Activated T-helper 1 cell treated with anti-CD3 and anti-CD28 coated beads, Interleukin-12 subunit alpha, Interleukin-12 subunit beta, Interleukin-2, Interleukin-4 antibody, amounts not matched to agents 30 ng/mL and 10 ng/mL and 1 ng/mL, durations not matched to agents 14 hours and 24 hours and 36 hours (primary cell): ENCODE results near the gene MAS1L. TPM values are rescaled to one million over a fixed set of nuclear protein-coding genes. Genes with fewer than 3 reads are reported as not detected.

Experiments used
- DNase-seq: peaks from one replicate; pipeline ENCODE4 v3.0.0; 2021; ENCODE audit warnings: low spot score
- H3K27ac Mint-ChIP-seq: one replicate; pipeline ENCODE4 v1.8.0; 2021; ENCODE audit warnings: mild to moderate bottlenecking, mixed read lengths
- H3K27me3 Mint-ChIP-seq: one replicate; pipeline ENCODE4 v1.8.0; 2022; ENCODE audit warnings: mild to moderate bottlenecking, moderate library complexity, mixed read lengths; ENCODE audit not compliant: insufficient read depth
- H3K36me3 Mint-ChIP-seq: one replicate; pipeline ENCODE4 v1.8.0; 2021; ENCODE audit warnings: low read depth, mixed read lengths
- H3K4me1 Mint-ChIP-seq: one replicate; pipeline ENCODE4 v1.8.0; 2021; ENCODE audit warnings: low read depth, mixed read lengths
- H3K4me3 Mint-ChIP-seq: one replicate; pipeline ENCODE4 v1.8.0; 2021; ENCODE audit warnings: mild to moderate bottlenecking, moderate library complexity, mixed read lengths
- H3K9me3 Mint-ChIP-seq: one replicate; pipeline ENCODE4 v1.8.0; 2021; ENCODE audit warnings: mixed read lengths
- intact Hi-C: fragments of 100-400 bp; cut with micrococcal nuclease; formaldehyde crosslinking; loops from one replicate; pipeline ENCODE4 v1.15.1; 2024
- total RNA-seq: library from RNA; stranded (reverse); gene quantifications from 2 replicates; pipeline ENCODE4 v1.2.3, GENCODE V29; 2022

The MAS1L gene
- total RNA-seq, 1 donor from 2014 or later: not detected

DNA sequence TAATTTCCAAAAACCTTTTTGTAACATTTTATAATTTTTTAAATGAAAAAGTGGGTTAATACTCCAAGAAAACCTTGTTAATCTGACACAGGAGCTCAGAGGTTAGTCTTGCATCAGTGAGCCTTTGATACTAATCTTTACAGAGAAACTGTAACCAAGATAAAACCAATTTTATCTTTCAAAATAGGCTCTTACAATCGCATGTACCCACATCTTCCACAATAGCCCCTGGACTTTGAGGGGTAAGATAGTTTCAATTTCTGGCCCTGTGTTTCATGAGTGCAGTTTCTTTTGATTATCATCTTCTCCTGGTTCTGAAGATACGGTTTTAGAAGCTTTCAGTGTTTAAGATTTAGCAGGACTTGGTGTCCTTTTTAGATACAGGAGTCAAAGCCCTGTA, 34.5 kb upstream of the MAS1L start:
- no peak for DNase-seq
- H3K4me1 Mint-ChIP-seq: no peaks in the 10 kb centered on the region
- H3K36me3 Mint-ChIP-seq: no peaks in the 10 kb centered on the region
- no peaks in the 10 kb centered on the region for H3K9me3 Mint-ChIP-seq
- peaks cover 18% of the 10 kb centered on the region for H3K27me3 Mint-ChIP-seq
- no peak overlapping the region for H3K27ac Mint-ChIP-seq
- H3K4me3 Mint-ChIP-seq: no peak overlapping the region
- intact Hi-C loops: no loop called here

DNA sequence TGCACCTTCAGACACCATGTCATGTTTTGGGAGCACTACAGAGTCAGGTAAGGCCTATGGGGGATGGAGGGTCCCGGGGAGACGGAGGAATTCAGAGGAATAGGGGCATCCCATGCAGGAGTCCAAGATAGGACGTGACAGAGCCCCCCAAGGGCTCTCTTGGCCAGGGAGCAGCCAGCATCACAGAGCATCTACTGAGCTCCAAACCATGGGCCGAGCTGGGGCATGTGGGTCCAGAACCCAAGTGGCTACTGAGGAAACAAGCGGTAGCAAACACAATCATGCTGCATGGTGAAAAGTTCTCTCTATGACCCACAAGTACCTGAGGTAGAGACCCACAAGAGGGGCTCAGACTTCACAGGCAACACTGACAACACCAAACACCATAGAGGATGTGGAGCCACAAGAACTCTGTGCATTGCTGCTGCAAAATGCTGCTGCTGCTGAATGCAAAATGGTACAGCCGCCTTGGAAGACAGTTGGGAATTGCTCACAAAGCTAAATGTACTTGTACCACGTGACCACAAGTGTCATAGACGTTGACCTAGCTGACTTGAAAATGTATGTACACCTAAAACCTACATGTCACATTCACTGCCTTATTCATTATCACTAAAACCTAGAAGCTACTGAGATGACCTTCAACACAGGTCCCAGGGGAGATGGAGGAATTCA, 33.4 kb upstream of the MAS1L start:
- no peaks in the 10 kb centered on the region for H3K36me3 Mint-ChIP-seq
- H3K27ac Mint-ChIP-seq: no peak overlapping the region
- intact Hi-C loops: no loop called here
- peaks cover 13% of the 10 kb centered on the region for H3K27me3 Mint-ChIP-seq
- DNase-seq: no peak
- H3K4me1 Mint-ChIP-seq: peaks cover 5% of the 10 kb centered on the region
- no peaks in the 10 kb centered on the region for H3K9me3 Mint-ChIP-seq
- no peak overlapping the region for H3K4me3 Mint-ChIP-seq

GRCh38 chr6:29520232-29520631, 32.5 kb upstream of the MAS1L start:
- intact Hi-C loops: no loop called here
- DNase-seq: no peak
- no peaks in the 10 kb centered on the region for H3K9me3 Mint-ChIP-seq
- peaks cover 8% of the 10 kb centered on the region for H3K27me3 Mint-ChIP-seq
- peaks cover 10% of the 10 kb centered on the region for H3K4me1 Mint-ChIP-seq
- H3K36me3 Mint-ChIP-seq: no peaks in the 10 kb centered on the region
- no peak overlapping the region for H3K27ac Mint-ChIP-seq
- no peak overlapping the region for H3K4me3 Mint-ChIP-seq

DNA sequence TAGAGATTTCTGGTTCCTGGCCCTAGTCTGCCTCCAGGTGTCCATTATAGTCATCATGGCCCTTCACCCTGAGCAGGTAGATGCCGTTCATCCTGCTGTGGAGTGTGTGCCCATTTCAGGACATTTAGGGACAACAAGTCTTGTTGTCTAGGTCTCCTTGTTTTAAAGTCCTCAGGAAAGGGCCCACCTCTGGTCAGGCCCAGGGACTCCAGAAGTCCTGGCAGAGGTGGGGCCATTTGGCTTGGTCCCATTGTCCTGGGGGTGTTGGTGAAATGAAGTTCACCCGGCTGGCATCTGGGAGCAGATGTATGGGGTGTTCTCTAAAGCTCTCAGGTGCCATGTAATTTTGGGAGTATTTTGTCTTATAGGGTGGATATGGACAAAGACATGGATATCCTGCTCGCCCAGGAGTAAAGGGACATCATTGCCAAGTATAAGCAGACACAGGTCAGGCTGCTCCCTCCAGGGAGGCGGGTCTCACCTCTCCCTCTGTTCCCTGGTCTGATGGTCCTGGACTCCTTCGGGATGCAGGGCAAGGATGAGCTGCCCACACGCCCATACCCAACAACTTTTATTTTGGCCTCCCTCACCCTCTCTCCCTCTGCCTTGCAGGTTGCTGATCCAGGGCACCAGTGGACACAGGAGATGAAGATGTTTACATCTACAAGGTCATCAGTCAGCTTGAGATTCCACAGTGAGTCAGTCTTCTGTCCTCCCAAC, 31.7 kb upstream of the MAS1L start:
- Mint-ChIP-seq H3K4me1 (peaks cover 10% of the 10 kb centered on the region), H3K27ac (no peak overlapping the region), H3K27me3 (peaks cover 8% of the 10 kb centered on the region), H3K9me3 (no peaks in the 10 kb centered on the region), H3K4me3 (no peak overlapping the region), H3K36me3 (no peaks in the 10 kb centered on the region)
- intact Hi-C loops: no loop called here
- no peak for DNase-seq

GRCh38 chr6:29517728-29518440, 30.1 kb upstream of the MAS1L start:
- no peaks in the 10 kb centered on the region for H3K36me3 Mint-ChIP-seq
- peaks cover 7% of the 10 kb centered on the region for H3K27me3 Mint-ChIP-seq
- no peaks in the 10 kb centered on the region for H3K9me3 Mint-ChIP-seq
- no peak overlapping the region for H3K4me3 Mint-ChIP-seq
- no peak overlapping the region for H3K27ac Mint-ChIP-seq
- H3K4me1 Mint-ChIP-seq: peaks cover 10% of the 10 kb centered on the region
- intact Hi-C loops: no loop called here
- no peak for DNase-seq

- DNase-seq: no peak
- Mint-ChIP-seq H3K9me3 (no peaks in the 10 kb centered on the region), H3K36me3 (no peaks in the 10 kb centered on the region), H3K4me3 (no peak overlapping the region), H3K4me1 (peaks cover 10% of the 10 kb centered on the region), H3K27ac (no peak overlapping the region), H3K27me3 (peaks cover 8% of the 10 kb centered on the region)
- intact Hi-C loops: no loop called here
These were observed 29.5 kb upstream of the MAS1L start for GRCh38 chr6:29517245-29517644.

GRCh38 chr6:29516108-29516507, 28.4 kb upstream of the MAS1L start:
- Mint-ChIP-seq H3K4me1 (peaks cover 10% of the 10 kb centered on the region), H3K27ac (no peak overlapping the region), H3K9me3 (no peaks in the 10 kb centered on the region), H3K4me3 (no peak overlapping the region), H3K27me3 (peaks cover 8% of the 10 kb centered on the region), H3K36me3 (no peaks in the 10 kb centered on the region)
- DNase-seq: no peak
- intact Hi-C loops: no loop called here

GRCh38 chr6:29510746-29511300, 23.1 kb upstream of the MAS1L start:
- Mint-ChIP-seq H3K27ac (no peak overlapping the region), H3K4me1 (peaks cover 1% of the 10 kb centered on the region), H3K9me3 (no peaks in the 10 kb centered on the region), H3K4me3 (no peak overlapping the region), H3K27me3 (peaks cover 7% of the 10 kb centered on the region), H3K36me3 (no peaks in the 10 kb centered on the region)
- no peak for DNase-seq
- intact Hi-C loops: no loop called here

DNA sequence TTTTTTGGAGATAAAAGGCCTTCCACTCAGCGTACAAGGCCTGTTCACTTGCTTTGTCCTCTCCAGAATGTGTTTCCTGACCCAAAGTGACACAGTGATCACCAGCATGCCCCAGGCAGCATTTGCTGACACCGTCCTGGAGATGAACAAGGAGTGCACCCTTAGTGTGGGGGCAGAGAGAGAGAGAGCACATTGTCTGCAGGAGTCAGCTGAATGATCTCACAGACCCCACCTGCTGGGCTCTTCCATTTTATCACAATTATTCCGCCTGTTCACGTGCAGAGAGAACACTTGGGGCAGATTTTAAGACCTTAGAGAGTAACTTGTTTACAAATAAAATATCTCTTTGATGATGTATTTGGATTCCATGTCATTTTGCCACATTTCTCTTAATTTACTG, 22.4 kb upstream of the MAS1L start:
- Mint-ChIP-seq H3K9me3 (no peaks in the 10 kb centered on the region), H3K27me3 (peaks cover 10% of the 10 kb centered on the region), H3K4me3 (no peak overlapping the region), H3K36me3 (no peaks in the 10 kb centered on the region), H3K4me1 (no peaks in the 10 kb centered on the region), H3K27ac (no peak overlapping the region)
- intact Hi-C loops: no loop called here
- no peak for DNase-seq

DNA sequence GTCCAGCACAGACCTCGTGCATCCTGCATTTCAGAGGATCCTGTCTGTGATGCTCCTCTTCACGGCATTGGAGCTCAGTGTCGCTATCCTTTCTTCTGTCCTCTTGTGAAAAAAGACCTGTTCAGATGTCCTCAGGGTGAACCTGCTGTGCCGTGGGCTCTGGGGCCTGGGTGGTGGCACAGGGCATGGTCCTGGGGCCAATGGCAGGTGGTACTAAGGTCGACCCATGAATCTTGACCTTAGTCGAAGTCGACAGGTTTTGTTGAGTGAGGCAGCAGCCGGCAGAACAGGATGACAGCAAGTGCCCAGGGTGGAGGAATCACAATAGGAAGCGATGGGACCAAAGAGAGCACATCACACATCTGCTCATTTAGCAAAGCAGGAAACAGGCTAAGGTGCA, 22.0 kb upstream of the MAS1L start:
- Mint-ChIP-seq H3K27ac (no peak overlapping the region), H3K9me3 (no peaks in the 10 kb centered on the region), H3K36me3 (no peaks in the 10 kb centered on the region), H3K4me1 (no peaks in the 10 kb centered on the region), H3K4me3 (no peak overlapping the region), H3K27me3 (peaks cover 10% of the 10 kb centered on the region)
- DNase-seq: no peak
- intact Hi-C loops: no loop called here

DNA sequence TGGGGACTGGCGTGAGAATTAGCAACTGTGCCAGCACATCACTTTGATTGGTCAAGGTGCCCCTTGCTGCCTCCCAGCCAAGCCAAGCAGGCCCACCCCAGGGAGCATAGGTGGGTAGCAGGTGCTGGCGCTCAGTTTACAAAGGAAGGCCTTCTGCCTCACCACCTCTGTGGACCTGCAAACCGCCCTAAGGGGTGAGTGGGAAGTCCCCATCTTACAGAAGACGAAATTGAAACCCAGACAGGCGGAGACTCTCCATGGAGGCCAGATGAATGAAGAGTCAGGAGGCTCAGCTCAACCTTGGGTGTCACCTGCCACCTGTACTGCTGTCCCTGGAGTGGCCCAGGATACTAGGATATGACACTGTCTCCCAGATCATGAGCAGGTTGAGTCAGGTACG, 21.5 kb upstream of the MAS1L start:
- intact Hi-C loops: no loop called here
- DNase-seq: no peak
- H3K27me3 Mint-ChIP-seq: peaks cover 9% of the 10 kb centered on the region
- no peaks in the 10 kb centered on the region for H3K4me1 Mint-ChIP-seq
- H3K9me3 Mint-ChIP-seq: no peaks in the 10 kb centered on the region
- no peak overlapping the region for H3K27ac Mint-ChIP-seq
- H3K4me3 Mint-ChIP-seq: no peak overlapping the region
- no peaks in the 10 kb centered on the region for H3K36me3 Mint-ChIP-seq

DNA sequence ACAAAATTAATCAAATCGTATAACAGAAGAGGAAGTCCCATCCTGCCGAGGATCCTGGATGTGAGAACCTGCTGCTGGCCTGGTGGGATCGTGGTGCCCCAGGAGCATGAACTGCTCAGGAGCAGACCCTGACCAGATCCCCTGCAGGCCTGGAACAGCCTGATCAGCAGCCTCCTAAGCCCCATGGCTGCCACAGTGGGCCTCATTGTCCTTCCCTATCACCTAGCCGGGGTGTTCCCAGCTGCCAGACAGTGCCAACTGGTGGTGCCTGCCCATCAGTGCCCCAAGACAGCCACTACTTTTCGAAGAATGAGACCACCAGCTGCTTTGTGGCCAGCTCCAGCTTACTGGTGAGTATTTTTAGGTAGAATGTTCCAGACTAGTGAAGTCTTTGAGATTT, 19.6 kb upstream of the MAS1L start:
- Mint-ChIP-seq H3K27ac (no peak overlapping the region), H3K4me3 (no peak overlapping the region), H3K4me1 (no peaks in the 10 kb centered on the region), H3K9me3 (no peaks in the 10 kb centered on the region), H3K36me3 (no peaks in the 10 kb centered on the region), H3K27me3 (peaks cover 9% of the 10 kb centered on the region)
- no peak for DNase-seq
- intact Hi-C loops: no loop called here

DNA sequence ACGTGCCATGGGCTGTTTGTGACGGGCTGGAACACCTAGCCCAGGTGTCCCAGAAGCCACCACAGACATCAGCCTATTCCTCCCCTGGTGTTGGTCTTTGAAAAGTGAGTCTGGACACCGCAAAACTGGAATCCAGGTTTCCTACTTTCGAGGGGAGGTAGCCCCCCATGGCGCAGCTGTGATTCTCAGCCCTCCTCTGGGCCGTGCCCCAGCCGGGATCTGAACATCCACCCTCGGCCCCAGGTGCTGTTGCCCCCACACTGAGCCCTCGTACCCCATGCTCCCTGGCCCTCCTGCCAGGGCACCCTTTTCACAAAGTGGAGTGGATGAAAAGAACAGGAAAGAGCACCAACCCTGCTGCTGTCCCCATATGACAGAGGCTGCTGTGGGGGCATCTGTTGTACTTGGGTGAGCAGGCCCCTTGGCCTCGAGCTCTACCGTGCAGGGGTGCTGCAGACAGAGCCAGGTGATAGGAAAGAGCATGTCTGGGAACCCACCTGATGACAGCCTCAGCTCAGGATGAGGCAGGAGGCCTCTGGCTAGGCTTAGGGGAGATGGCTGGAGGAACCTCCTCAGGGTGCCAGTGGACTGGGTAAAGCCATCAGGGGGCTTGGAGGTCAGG, 18.8 kb upstream of the MAS1L start:
- intact Hi-C loops: no loop called here
- peaks cover 9% of the 10 kb centered on the region for H3K27me3 Mint-ChIP-seq
- no peak for DNase-seq
- H3K36me3 Mint-ChIP-seq: no peaks in the 10 kb centered on the region
- no peak overlapping the region for H3K4me3 Mint-ChIP-seq
- H3K9me3 Mint-ChIP-seq: no peaks in the 10 kb centered on the region
- H3K4me1 Mint-ChIP-seq: no peaks in the 10 kb centered on the region
- no peak overlapping the region for H3K27ac Mint-ChIP-seq
